ENCODE data around the gene ST3GAL5. TPM values are rescaled to one million over a fixed set of nuclear protein-coding genes. Genes with fewer than 3 reads are reported as not detected.

ST3GAL5 gene
- total RNA-seq, 3 donors from 2014 or later: 3.6 to 5.3 (median 4.4) TPM

- Mint-ChIP-seq H3K4me3 (peak overlapping the region; percentile 72), H3K9me3 (peaks cover 10% of the 10 kb centered on the region), H3K4me1 (ENCODE audit: low read depth) (peaks cover 72% of the 10 kb centered on the region), H3K27me3 (ENCODE audit: low read depth) (no peaks in the 10 kb centered on the region), H3K36me3 (ENCODE audit: insufficient read depth) (peaks cover 16% of the 10 kb centered on the region)
- ATAC-seq: no peak
- DNase-seq: no peak
Measured at GRCh38 chr2:85852152-85852840, 36.5 kb downstream of the ST3GAL5 start.

GRCh38 chr2:85851253-85852151 lies 37.3 kb downstream of the ST3GAL5 start:
- ATAC-seq (peak in 1 of 2 donors; percentile 13), DNase-seq (no peak)
- Mint-ChIP-seq H3K36me3 (ENCODE audit: insufficient read depth) (peaks cover 23% of the 10 kb centered on the region), H3K4me3 (peak overlapping the region; percentile 72), H3K27me3 (ENCODE audit: low read depth) (no peaks in the 10 kb centered on the region), H3K9me3 (peaks cover 10% of the 10 kb centered on the region), H3K4me1 (ENCODE audit: low read depth) (peaks cover 77% of the 10 kb centered on the region)

- Mint-ChIP-seq H3K27me3 (ENCODE audit: low read depth) (no peaks in the 10 kb centered on the region), H3K4me3 (no peak overlapping the region), H3K4me1 (ENCODE audit: low read depth) (peaks cover 76% of the 10 kb centered on the region), H3K9me3 (peaks cover 6% of the 10 kb centered on the region), H3K36me3 (ENCODE audit: insufficient read depth) (peaks cover 18% of the 10 kb centered on the region)
- no peak for ATAC-seq
- DNase-seq: no peak
Measured at GRCh38 chr2:85850451-85850850, 38.3 kb downstream of the ST3GAL5 start.

- ATAC-seq (no peak), DNase-seq (no peak)
- H3K36me3 Mint-ChIP-seq (ENCODE audit: insufficient read depth): peaks cover 28% of the 10 kb centered on the region
- H3K27me3 Mint-ChIP-seq (ENCODE audit: low read depth): no peaks in the 10 kb centered on the region
- H3K4me1 Mint-ChIP-seq (ENCODE audit: low read depth): peaks cover 43% of the 10 kb centered on the region
- no peak overlapping the region for H3K4me3 Mint-ChIP-seq
- peaks cover 5% of the 10 kb centered on the region for H3K9me3 Mint-ChIP-seq
Measured at GRCh38 chr2:85847051-85847588, 41.7 kb downstream of the ST3GAL5 start.

- peaks cover 35% of the 10 kb centered on the region for H3K36me3 Mint-ChIP-seq (ENCODE audit: insufficient read depth)
- no peak for ATAC-seq
- DNase-seq: no peak
Measured at GRCh38 chr2:85846411-85846810, 42.4 kb downstream of the ST3GAL5 start.

GRCh38 chr2:85844486-85844885 lies 44.3 kb downstream of the ST3GAL5 start:
- H3K27me3 Mint-ChIP-seq (ENCODE audit: low read depth): no peaks in the 10 kb centered on the region
- no peak for DNase-seq
- H3K36me3 Mint-ChIP-seq (ENCODE audit: insufficient read depth): peaks cover 37% of the 10 kb centered on the region
- peaks cover 5% of the 10 kb centered on the region for H3K9me3 Mint-ChIP-seq
- no peak overlapping the region for H3K4me3 Mint-ChIP-seq
- no peak for ATAC-seq
- H3K4me1 Mint-ChIP-seq (ENCODE audit: low read depth): peaks cover 26% of the 10 kb centered on the region

More at GRCh38 chr2:85846411-85846810, 42.4 kb downstream of the ST3GAL5 start:
- Mint-ChIP-seq H3K4me3 (no peak overlapping the region), H3K4me1 (ENCODE audit: low read depth) (peaks cover 36% of the 10 kb centered on the region), H3K9me3 (peaks cover 5% of the 10 kb centered on the region), H3K27me3 (ENCODE audit: low read depth) (no peaks in the 10 kb centered on the region)

GRCh38 chr2:85843543-85843942 lies 45.2 kb downstream of the ST3GAL5 start:
- H3K9me3 Mint-ChIP-seq: peaks cover 5% of the 10 kb centered on the region
- H3K4me1 Mint-ChIP-seq (ENCODE audit: low read depth): peaks cover 26% of the 10 kb centered on the region
- H3K36me3 Mint-ChIP-seq (ENCODE audit: insufficient read depth): peaks cover 37% of the 10 kb centered on the region
- H3K27me3 Mint-ChIP-seq (ENCODE audit: low read depth): no peaks in the 10 kb centered on the region
- no peak overlapping the region for H3K4me3 Mint-ChIP-seq
- no peak for ATAC-seq
- no peak for DNase-seq

GRCh38 chr2:85840091-85840490 lies 48.7 kb downstream of the ST3GAL5 start:
- Mint-ChIP-seq H3K4me1 (ENCODE audit: low read depth) (peaks cover 11% of the 10 kb centered on the region), H3K36me3 (ENCODE audit: insufficient read depth) (peaks cover 25% of the 10 kb centered on the region), H3K9me3 (peaks cover 11% of the 10 kb centered on the region), H3K4me3 (no peak overlapping the region), H3K27me3 (ENCODE audit: low read depth) (no peaks in the 10 kb centered on the region)
- ATAC-seq: peak in 1 of 2 donors; percentile 71
- no peak for DNase-seq

- Mint-ChIP-seq H3K36me3 (ENCODE audit: insufficient read depth) (peaks cover 19% of the 10 kb centered on the region), H3K9me3 (peaks cover 11% of the 10 kb centered on the region), H3K27me3 (ENCODE audit: low read depth) (no peaks in the 10 kb centered on the region), H3K4me1 (ENCODE audit: low read depth) (peaks cover 11% of the 10 kb centered on the region), H3K4me3 (no peak overlapping the region)
- no peak for DNase-seq
- ATAC-seq: no peak
Measured at GRCh38 chr2:85839461-85839860, 49.3 kb downstream of the ST3GAL5 start.

- DNase-seq (no peak), ATAC-seq (no peak)
- Mint-ChIP-seq H3K36me3 (ENCODE audit: insufficient read depth) (peaks cover 19% of the 10 kb centered on the region), H3K27me3 (ENCODE audit: low read depth) (no peaks in the 10 kb centered on the region), H3K9me3 (peaks cover 11% of the 10 kb centered on the region), H3K4me1 (ENCODE audit: low read depth) (peaks cover 11% of the 10 kb centered on the region), H3K4me3 (no peak overlapping the region)
Measured at GRCh38 chr2:85838641-85839040, 50.1 kb downstream of the ST3GAL5 start.

- Mint-ChIP-seq H3K4me3 (no peak overlapping the region), H3K36me3 (ENCODE audit: insufficient read depth) (peaks cover 14% of the 10 kb centered on the region), H3K27me3 (ENCODE audit: low read depth) (no peaks in the 10 kb centered on the region), H3K9me3 (peaks cover 7% of the 10 kb centered on the region), H3K4me1 (ENCODE audit: low read depth) (peaks cover 15% of the 10 kb centered on the region)
- ATAC-seq (no peak), DNase-seq (no peak)
Measured at GRCh38 chr2:85838181-85838580, 50.6 kb downstream of the ST3GAL5 start.

- H3K4me3 Mint-ChIP-seq: no peak overlapping the region
- peaks cover 3% of the 10 kb centered on the region for H3K36me3 Mint-ChIP-seq (ENCODE audit: insufficient read depth)
Measured at GRCh38 chr2:85834466-85834865, 54.3 kb downstream of the ST3GAL5 start.

GRCh38 chr2:85831735-85832134 lies 57.1 kb downstream of the ST3GAL5 start:
- peaks cover 3% of the 10 kb centered on the region for H3K27me3 Mint-ChIP-seq (ENCODE audit: low read depth)
- no peak overlapping the region for H3K4me3 Mint-ChIP-seq
- ATAC-seq (no peak), DNase-seq (no peak)
- peaks cover 6% of the 10 kb centered on the region for H3K9me3 Mint-ChIP-seq
- H3K4me1 Mint-ChIP-seq (ENCODE audit: low read depth): peaks cover 34% of the 10 kb centered on the region
- H3K36me3 Mint-ChIP-seq (ENCODE audit: insufficient read depth): no peaks in the 10 kb centered on the region

More at GRCh38 chr2:85834466-85834865, 54.3 kb downstream of the ST3GAL5 start:
- Mint-ChIP-seq H3K4me1 (ENCODE audit: low read depth) (peaks cover 26% of the 10 kb centered on the region), H3K9me3 (peaks cover 6% of the 10 kb centered on the region), H3K27me3 (ENCODE audit: low read depth) (no peaks in the 10 kb centered on the region)
- DNase-seq (no peak), ATAC-seq (no peak)

GRCh38 chr2:85830645-85831044 lies 58.1 kb downstream of the ST3GAL5 start:
- ATAC-seq (no peak), DNase-seq (no peak)
- Mint-ChIP-seq H3K9me3 (peaks cover 4% of the 10 kb centered on the region), H3K27me3 (ENCODE audit: low read depth) (peaks cover 3% of the 10 kb centered on the region), H3K4me1 (ENCODE audit: low read depth) (peaks cover 34% of the 10 kb centered on the region), H3K36me3 (ENCODE audit: insufficient read depth) (no peaks in the 10 kb centered on the region), H3K4me3 (no peak overlapping the region)

All from activated T-cell treated with anti-CD3 and anti-CD28 coated beads, Interleukin-2, amount 50 U/mL, for 4 hours (primary cell).